ENCODE results near the gene OVAAL.
A peak's percentile ranks its signal among the peaks of the same experiment; 100 is the strongest.

OVAAL gene

DNA sequence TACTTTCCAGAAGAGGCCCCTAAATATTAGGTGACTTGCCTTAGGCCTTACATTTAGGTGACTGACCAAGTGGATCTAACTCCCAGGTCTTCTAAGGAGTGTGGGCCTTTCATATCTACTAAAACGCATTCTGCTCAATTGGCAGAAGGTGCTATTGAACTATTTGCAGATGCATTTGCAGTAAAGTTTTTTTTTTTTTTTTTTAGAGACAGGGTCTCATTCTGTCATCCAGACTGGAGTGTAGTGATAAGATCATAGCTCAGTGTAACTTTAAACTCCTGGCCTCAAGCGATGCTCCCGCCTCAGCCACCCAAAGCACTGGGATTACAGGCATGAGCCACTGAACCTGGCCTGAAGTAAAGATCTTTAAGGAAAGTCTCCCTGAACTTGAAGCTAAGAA is 43.4 kb upstream of the OVAAL start:
- TF ChIP-seq ZNF70 (CRISPR knock-in tag; IDR thresholded peaks at IDR 0.05) (no peak), OSR1 (CRISPR knock-in tag; IDR thresholded peaks at IDR 0.05) (0 out of 2 replicates have a peak, but pooled peaks have one; percentile 24)
- peak; percentile 40 for ATAC-seq

DNA sequence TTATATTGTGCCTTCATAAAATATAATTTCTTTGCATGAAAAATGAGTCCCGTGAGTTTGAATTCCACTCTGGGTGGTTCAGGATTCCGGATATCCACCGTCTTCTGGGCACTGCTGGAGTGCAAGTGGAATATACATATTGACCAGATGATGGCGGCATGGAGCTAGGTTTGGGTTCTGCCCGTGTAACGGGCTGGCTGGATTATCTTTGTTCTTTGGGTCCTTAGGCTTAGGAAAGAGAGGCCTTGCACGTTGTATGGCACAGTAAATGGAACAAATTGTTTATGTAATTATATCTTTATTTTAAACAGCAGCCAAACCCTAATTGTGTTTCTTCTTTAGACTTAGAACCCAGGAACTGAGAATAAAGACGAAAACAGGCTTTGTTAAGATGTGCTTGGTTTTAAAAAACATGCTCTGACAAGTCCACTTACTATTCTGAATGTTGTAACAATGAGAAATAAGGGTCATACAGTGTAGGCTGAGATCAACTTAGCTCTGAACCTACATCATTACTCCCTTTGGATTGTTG is 42.8 kb upstream of the OVAAL start:
- peak; percentile 100 for ATAC-seq
- TF ChIP-seq TOX (CRISPR knock-in tag; IDR thresholded peaks at IDR 0.05; ENCODE audit: borderline replicate concordance), result peak; percentile 29; the same call in 1 of the 2 replicates
- no peak for TF ChIP-seq BACH2 (CRISPR knock-in tag; IDR thresholded peaks at IDR 0.05; ENCODE audit: borderline replicate concordance)

DNA sequence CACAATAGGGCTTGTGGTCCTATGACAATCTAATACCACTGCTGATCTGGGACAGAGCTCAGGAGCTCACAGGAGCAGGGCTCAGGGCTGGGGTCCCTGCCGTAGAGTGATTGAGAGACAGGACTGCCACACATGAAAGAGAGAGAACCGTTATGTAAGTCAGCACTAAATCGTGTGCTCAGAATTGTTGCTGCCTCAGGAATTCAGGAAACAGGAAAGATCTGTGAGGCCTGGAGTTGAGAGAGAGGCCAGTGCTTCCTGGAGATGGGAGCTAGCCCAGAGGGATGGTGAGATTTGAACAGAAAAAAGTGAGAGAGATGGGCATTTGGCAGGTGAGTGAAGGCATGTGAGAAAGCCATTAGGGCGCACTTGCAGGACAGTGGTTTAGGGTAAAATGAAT is 38.9 kb upstream of the OVAAL start:
- TF ChIP-seq ZNF565 (CRISPR knock-in tag; conservative IDR thresholded peaks at IDR 0.05; ENCODE audit: low read depth), result no peak
- ATAC-seq, result no peak

DNA sequence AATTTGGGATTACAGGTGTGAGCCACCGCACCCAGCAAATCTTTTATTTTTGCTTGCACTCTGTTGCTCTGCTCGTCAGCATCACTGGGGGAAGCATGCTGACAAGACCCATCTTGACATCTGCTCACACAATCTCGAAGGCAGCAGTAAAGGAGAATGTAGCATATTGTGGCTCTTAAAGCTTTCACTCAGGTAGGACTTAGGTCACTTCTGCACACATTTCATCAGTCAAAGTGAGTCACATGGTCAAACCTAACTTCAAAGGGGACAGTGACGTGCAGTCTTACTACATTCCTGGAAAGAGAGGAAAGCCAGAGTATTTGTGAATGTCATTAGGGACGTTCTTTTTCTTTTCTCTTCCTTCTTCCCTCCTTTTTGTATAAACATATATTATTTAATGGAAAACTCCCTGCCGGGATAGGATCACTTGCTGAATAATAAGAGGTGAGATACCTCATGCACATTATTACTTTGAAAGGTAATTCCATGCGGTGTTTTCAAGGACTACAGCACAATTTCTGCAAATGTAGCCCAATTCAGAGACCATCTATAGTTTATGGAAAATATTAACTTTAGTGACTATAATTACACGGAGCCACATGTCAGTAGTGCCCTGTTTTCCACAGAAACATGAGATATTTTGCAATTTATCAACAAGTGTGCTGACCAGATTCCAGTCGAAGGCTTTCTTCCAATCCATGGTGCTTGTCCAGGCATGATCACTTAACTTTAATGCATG is 37.1 kb upstream of the OVAAL start:
- no peak for TF ChIP-seq ARNTL (CRISPR knock-in tag; IDR thresholded peaks at IDR 0.05; ENCODE audit: borderline replicate concordance, low read depth)
- no peak for TF ChIP-seq TCF4 (CRISPR knock-in tag; IDR thresholded peaks at IDR 0.05; ENCODE audit: borderline replicate concordance)
- no peak for TF ChIP-seq ZNF8 (CRISPR knock-in tag; IDR thresholded peaks at IDR 0.05)
- no peak for TF ChIP-seq PPARA (CRISPR knock-in tag; IDR thresholded peaks at IDR 0.05; ENCODE audit: borderline replicate concordance)
- TF ChIP-seq ZNF70 (CRISPR knock-in tag; IDR thresholded peaks at IDR 0.05), result no peak
- TF ChIP-seq, protein P1, sequence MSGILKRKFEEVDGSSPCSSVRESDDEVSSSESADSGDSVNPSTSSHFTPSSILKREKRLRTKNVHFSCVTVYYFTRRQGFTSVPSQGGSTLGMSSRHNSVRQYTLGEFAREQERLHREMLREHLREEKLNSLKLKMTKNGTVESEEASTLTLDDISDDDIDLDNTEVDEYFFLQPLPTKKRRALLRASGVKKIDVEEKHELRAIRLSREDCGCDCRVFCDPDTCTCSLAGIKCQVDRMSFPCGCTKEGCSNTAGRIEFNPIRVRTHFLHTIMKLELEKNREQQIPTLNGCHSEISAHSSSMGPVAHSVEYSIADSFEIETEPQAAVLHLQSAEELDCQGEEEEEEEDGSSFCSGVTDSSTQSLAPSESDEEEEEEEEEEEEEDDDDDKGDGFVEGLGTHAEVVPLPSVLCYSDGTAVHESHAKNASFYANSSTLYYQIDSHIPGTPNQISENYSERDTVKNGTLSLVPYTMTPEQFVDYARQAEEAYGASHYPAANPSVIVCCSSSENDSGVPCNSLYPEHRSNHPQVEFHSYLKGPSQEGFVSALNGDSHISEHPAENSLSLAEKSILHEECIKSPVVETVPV (CRISPR knock-in tag; IDR thresholded peaks at IDR 0.05), result no peak
- no peak for TF ChIP-seq ZC3H10 (CRISPR knock-in tag; IDR thresholded peaks at IDR 0.05)
- no peak for TF ChIP-seq ZNF565 (CRISPR knock-in tag; conservative IDR thresholded peaks at IDR 0.05; ENCODE audit: low read depth)
- no peak for TF ChIP-seq OSR1 (CRISPR knock-in tag; IDR thresholded peaks at IDR 0.05)
- no peak for TF ChIP-seq BACH2 (CRISPR knock-in tag; IDR thresholded peaks at IDR 0.05; ENCODE audit: borderline replicate concordance)
- TF ChIP-seq ZFP3 (CRISPR knock-in tag; IDR thresholded peaks at IDR 0.05), result no peak
- TF ChIP-seq, protein P2, sequence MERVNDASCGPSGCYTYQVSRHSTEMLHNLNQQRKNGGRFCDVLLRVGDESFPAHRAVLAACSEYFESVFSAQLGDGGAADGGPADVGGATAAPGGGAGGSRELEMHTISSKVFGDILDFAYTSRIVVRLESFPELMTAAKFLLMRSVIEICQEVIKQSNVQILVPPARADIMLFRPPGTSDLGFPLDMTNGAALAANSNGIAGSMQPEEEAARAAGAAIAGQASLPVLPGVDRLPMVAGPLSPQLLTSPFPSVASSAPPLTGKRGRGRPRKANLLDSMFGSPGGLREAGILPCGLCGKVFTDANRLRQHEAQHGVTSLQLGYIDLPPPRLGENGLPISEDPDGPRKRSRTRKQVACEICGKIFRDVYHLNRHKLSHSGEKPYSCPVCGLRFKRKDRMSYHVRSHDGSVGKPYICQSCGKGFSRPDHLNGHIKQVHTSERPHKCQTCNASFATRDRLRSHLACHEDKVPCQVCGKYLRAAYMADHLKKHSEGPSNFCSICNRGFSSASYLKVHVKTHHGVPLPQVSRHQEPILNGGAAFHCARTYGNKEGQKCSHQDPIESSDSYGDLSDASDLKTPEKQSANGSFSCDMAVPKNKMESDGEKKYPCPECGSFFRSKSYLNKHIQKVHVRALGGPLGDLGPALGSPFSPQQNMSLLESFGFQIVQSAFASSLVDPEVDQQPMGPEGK (CRISPR knock-in tag; IDR thresholded peaks at IDR 0.05; ENCODE audit: borderline replicate concordance), result no peak
- no peak for TF ChIP-seq ZFP30 (CRISPR knock-in tag; IDR thresholded peaks at IDR 0.05)
- TF ChIP-seq, protein P3, sequence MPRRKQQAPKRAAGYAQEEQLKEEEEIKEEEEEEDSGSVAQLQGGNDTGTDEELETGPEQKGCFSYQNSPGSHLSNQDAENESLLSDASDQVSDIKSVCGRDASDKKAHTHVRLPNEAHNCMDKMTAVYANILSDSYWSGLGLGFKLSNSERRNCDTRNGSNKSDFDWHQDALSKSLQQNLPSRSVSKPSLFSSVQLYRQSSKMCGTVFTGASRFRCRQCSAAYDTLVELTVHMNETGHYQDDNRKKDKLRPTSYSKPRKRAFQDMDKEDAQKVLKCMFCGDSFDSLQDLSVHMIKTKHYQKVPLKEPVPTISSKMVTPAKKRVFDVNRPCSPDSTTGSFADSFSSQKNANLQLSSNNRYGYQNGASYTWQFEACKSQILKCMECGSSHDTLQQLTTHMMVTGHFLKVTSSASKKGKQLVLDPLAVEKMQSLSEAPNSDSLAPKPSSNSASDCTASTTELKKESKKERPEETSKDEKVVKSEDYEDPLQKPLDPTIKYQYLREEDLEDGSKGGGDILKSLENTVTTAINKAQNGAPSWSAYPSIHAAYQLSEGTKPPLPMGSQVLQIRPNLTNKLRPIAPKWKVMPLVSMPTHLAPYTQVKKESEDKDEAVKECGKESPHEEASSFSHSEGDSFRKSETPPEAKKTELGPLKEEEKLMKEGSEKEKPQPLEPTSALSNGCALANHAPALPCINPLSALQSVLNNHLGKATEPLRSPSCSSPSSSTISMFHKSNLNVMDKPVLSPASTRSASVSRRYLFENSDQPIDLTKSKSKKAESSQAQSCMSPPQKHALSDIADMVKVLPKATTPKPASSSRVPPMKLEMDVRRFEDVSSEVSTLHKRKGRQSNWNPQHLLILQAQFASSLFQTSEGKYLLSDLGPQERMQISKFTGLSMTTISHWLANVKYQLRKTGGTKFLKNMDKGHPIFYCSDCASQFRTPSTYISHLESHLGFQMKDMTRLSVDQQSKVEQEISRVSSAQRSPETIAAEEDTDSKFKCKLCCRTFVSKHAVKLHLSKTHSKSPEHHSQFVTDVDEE (CRISPR knock-in tag; IDR thresholded peaks at IDR 0.05), result no peak
- TF ChIP-seq, protein P4, sequence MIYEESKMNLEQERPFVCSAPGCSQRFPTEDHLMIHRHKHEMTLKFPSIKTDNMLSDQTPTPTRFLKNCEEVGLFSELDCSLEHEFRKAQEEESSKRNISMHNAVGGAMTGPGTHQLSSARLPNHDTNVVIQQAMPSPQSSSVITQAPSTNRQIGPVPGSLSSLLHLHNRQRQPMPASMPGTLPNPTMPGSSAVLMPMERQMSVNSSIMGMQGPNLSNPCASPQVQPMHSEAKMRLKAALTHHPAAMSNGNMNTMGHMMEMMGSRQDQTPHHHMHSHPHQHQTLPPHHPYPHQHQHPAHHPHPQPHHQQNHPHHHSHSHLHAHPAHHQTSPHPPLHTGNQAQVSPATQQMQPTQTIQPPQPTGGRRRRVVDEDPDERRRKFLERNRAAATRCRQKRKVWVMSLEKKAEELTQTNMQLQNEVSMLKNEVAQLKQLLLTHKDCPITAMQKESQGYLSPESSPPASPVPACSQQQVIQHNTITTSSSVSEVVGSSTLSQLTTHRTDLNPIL (CRISPR knock-in tag; IDR thresholded peaks at IDR 0.05; ENCODE audit: low read depth), result no peak
- TF ChIP-seq, protein P5, sequence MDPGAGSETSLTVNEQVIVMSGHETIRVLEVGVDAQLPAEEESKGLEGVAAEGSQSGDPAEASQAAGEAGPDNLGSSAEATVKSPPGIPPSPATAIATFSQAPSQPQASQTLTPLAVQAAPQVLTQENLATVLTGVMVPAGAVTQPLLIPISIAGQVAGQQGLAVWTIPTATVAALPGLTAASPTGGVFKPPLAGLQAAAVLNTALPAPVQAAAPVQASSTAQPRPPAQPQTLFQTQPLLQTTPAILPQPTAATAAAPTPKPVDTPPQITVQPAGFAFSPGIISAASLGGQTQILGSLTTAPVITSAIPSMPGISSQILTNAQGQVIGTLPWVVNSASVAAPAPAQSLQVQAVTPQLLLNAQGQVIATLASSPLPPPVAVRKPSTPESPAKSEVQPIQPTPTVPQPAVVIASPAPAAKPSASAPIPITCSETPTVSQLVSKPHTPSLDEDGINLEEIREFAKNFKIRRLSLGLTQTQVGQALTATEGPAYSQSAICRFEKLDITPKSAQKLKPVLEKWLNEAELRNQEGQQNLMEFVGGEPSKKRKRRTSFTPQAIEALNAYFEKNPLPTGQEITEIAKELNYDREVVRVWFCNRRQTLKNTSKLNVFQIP (CRISPR knock-in tag; IDR thresholded peaks at IDR 0.05; ENCODE audit: borderline replicate concordance, low read depth), result no peak
- TF ChIP-seq CSDC2 (CRISPR knock-in tag; IDR thresholded peaks at IDR 0.05), result no peak
- no peak for TF ChIP-seq SNAI2 (CRISPR knock-in tag; IDR thresholded peaks at IDR 0.05)
- no peak for ATAC-seq

Measured in SK-N-SH treated with all-trans-retinoic acid at 6 μM for 48 hours (cell line).